HepG2 (cell line): ENCODE results near the gene BTD. TPM values are rescaled to one million over a fixed set of nuclear protein-coding genes. Genes with fewer than 3 reads are reported as not detected.

Experiments
- ATAC-seq: fragments of 200-7000 bp; cut with Tn5 transposase; 3 replicates; pipeline ENCODE4 v1.9.1; 2020; ENCODE audit warnings: mild to moderate bottlenecking, moderate library complexity
- BruUV-seq: library from RNA; stranded (reverse); fragments of 400-500 nt; replicated peaks from 2 replicates; lab custom pipeline; 2021; lab: Mats Ljungman, UMichigan
- CTCF ChIA-PET: fragments of 300-600 bp; formaldehyde crosslinking; extraction: SDS; loops from one replicate; lab custom pipeline; 2021; ENCODE audit warnings: low total read pairs, inconsistent platforms, low intra/inter-chr PET ratio; lab: Yijun Ruan, JAX
- POLR2A ChIA-PET: fragments of 350-600 bp; sonication (Branson Sonifier 250); formaldehyde crosslinking; loops from one replicate; lab custom pipeline; 2020; ENCODE audit warnings: antibody characterized with exemption, inconsistent platforms; lab: Yijun Ruan, JAX
- DNase-seq: peaks from one replicate; pipeline ENCODE4 v3.0.0-alpha.2; 2015; ENCODE audit warnings: low spot score
- FAIRE-seq: peaks from 3 replicates; lab custom pipeline; 2011; peaks lifted over from hg19 to GRCh38; lab: Jason Lieb, UNC
- H2AFZ ChIP-seq: one replicate; pipeline ENCODE4 v1.6.1; 2011; ENCODE audit warnings: low read length, inconsistent platforms
- H3K27ac ChIP-seq: fragments of 300-600 bp; 3 replicates; pipeline ENCODE4 v1.8.0; 2011; ENCODE audit warnings: mixed run types, mild to moderate bottlenecking, mixed read lengths, low read length, inconsistent platforms; ENCODE audit not compliant: insufficient read depth; ENCODE audit errors: extremely low read length
- H3K27me3 ChIP-seq, 2 experiments: fragments of 200-600 bp in 1 of 2; 2 replicates in 1 of 2; 3 replicates in 1 of 2; pipeline versions ENCODE4 v1.6.0 to v1.8.0; 2011; ENCODE audit warnings: low read length in 2 of 2, mild to moderate bottlenecking in 2 of 2, moderate library complexity in 2 of 2, inconsistent platforms in 1 of 2; ENCODE audit not compliant: insufficient read depth in 2 of 2, control insufficient read depth in 1 of 2
- H3K36me3 ChIP-seq, 2 experiments: fragments of 200-600 bp in 1 of 2; replicated peaks in 1 of 2; 2 replicates in 1 of 2; 3 replicates in 1 of 2; pipeline versions ENCODE4 v1.5.1 to v1.8.0; 2011; ENCODE audit warnings: low read length in 2 of 2, inconsistent platforms in 1 of 2; ENCODE audit not compliant: insufficient read depth in 2 of 2, control insufficient read depth in 1 of 2
- H3K4me1 ChIP-seq: 2 replicates; pipeline ENCODE4 v1.5.1; 2012; ENCODE audit warnings: low read length, inconsistent platforms; ENCODE audit not compliant: insufficient read depth
- H3K4me2 ChIP-seq: 2 replicates; pipeline ENCODE4 v1.6.0; 2011; ENCODE audit warnings: low read depth, low read length, inconsistent platforms
- H3K4me3 ChIP-seq, 3 experiments: fragments of 200-600 bp in 1 of 3; sonication (generic), shearing (Covaris generic) in 1 of 3; replicated peaks in 1 of 3; 2 replicates each; pipeline ENCODE4 v1.5.1; 2011 to 2016; ENCODE audit warnings: low read length in 3 of 3, inconsistent platforms in 2 of 3, low read depth in 2 of 3, mild to moderate bottlenecking in 2 of 3, control low read depth in 1 of 3, mixed read lengths in 1 of 3; ENCODE audit not compliant: insufficient read depth in 1 of 3
- H3K79me2 ChIP-seq: one replicate; pipeline ENCODE4 v1.6.1; 2011; ENCODE audit warnings: low read length, inconsistent platforms; ENCODE audit not compliant: insufficient read depth
- H3K9ac ChIP-seq: 2 replicates; pipeline ENCODE4 v1.6.0; 2011; ENCODE audit warnings: mild to moderate bottlenecking, low read depth, low read length, inconsistent platforms; ENCODE audit not compliant: insufficient read depth
- H3K9me3 ChIP-seq: 2 replicates; pipeline ENCODE4 v1.5.1; 2012; ENCODE audit warnings: mild to moderate bottlenecking, low read length
- H4K20me1 ChIP-seq: 2 replicates; pipeline ENCODE4 v1.6.0; 2011; ENCODE audit warnings: inconsistent platforms, mild to moderate bottlenecking, low read length, moderate library complexity; ENCODE audit not compliant: insufficient read depth
- CEBPZ ChIP-seq: IDR thresholded peaks from 2 replicates; pipeline ENCODE4 v1.6.1; 2012; ENCODE audit warnings: low read length, improper control_type of control experiment
- FOXM1 ChIP-seq: sonication (generic); formaldehyde crosslinking; IDR thresholded peaks from 2 replicates; pipeline ENCODE4 v1.5.0; 2020; ENCODE audit warnings: missing genetic modification reagents
- GTF2F1 ChIP-seq: fragments of 150-350 bp; IDR thresholded peaks from 2 replicates; pipeline ENCODE4 v1.6.1; 2014; ENCODE audit warnings: low read length
- HMG20B ChIP-seq: conservative IDR thresholded peaks from 2 replicates; pipeline ENCODE4 v1.6.1; 2016; ENCODE audit warnings: missing genetic modification reagents, missing compliant biosample characterization
- ZNF329 ChIP-seq: sonication (generic); formaldehyde crosslinking; IDR thresholded peaks from 2 replicates; pipeline ENCODE4 v1.9.0; 2021; ENCODE audit warnings: low read depth, mild to moderate bottlenecking, missing genetic modification reagents
- ZNF350 ChIP-seq: sonication (generic); formaldehyde crosslinking; IDR thresholded peaks from 2 replicates; pipeline ENCODE4 v1.4.0; 2020; ENCODE audit warnings: mild to moderate bottlenecking, low read depth, missing genetic modification reagents, borderline replicate concordance
- ZNF510 ChIP-seq: sonication (generic); formaldehyde crosslinking; IDR thresholded peaks from 2 replicates; pipeline ENCODE4 v1.4.0; 2020; ENCODE audit warnings: low read depth, mild to moderate bottlenecking, missing genetic modification reagents
- ZNF674 ChIP-seq: sonication (generic); formaldehyde crosslinking; IDR thresholded peaks from 2 replicates; pipeline ENCODE4 v1.5.0; 2020; ENCODE audit warnings: low read depth, mild to moderate bottlenecking, missing genetic modification reagents
- WGBS: methylation state at CpG from one replicate; pipeline ENCODE4 v1.1.6; 2017; ENCODE audit warnings: low lambda C conversion rate; 5-methylcytosine and 5-hydroxymethylcytosine counted together
- in situ Hi-C: cut with HindIII; loops from 2 replicates; pipeline ENCODE4 v1.10.0; 2017; ENCODE audit warnings: low pct_unique_long_range_greater_than_20kb; ENCODE audit not compliant: extremely low pct_ligation_motif_present
- intact Hi-C: fragments of 100-400 bp; cut with micrococcal nuclease; formaldehyde crosslinking; loops from one replicate; pipeline ENCODE4 v1.10.0; 2022; ENCODE audit not compliant: unreplicated experiment
- polyA plus RNA-seq, 8 experiments: library from polyadenylated mRNA; depleted of rRNA in 3 of 8; stranded (reverse) in 7 of 8; unstranded in 1 of 8; fragments of >200 nt; fragmentation: Illumina TruSeq in 4 of 8; extraction: Trizol in 4 of 8; gene quantifications; 2 replicates each; pipeline versions ENCODE4 v1.2.1 to v1.2.3, GENCODE V29; 2011 to 2016; ENCODE audit warnings: low read depth in 4 of 8, missing spikeins in 1 of 8, mixed read lengths in 1 of 8; ENCODE audit not compliant: insufficient read depth in 1 of 8
- total RNA-seq, 5 experiments: library from RNA; depleted of rRNA; stranded (reverse); fragments of >200 nt; fragmentation: Illumina TruSeq; extraction: Trizol; gene quantifications; 2 replicates each; pipeline ENCODE4 v1.2.3, GENCODE V29; 2016; ENCODE audit warnings: low read depth in 1 of 5
- TF ChIP-seq, protein P1 (sequence below): sonication (generic); formaldehyde crosslinking; IDR thresholded peaks from 2 replicates; pipeline ENCODE4 v1.4.0; 2020; ENCODE audit warnings: mild to moderate bottlenecking, missing genetic modification reagents
- TF ChIP-seq, protein P2 (sequence below): sonication (generic); formaldehyde crosslinking; IDR thresholded peaks from 2 replicates; pipeline ENCODE4 v1.4.0; 2020; ENCODE audit warnings: missing genetic modification reagents
- TF ChIP-seq, protein P3 (sequence below): sonication (generic); formaldehyde crosslinking; IDR thresholded peaks from 2 replicates; pipeline ENCODE4 v1.5.1; 2020; ENCODE audit warnings: missing genetic modification reagents, mild to moderate bottlenecking, borderline replicate concordance

The BTD gene
- total and polyA plus RNA-seq, 2 of the 13 experiments (the other 11 are each of a cell fraction or from before 2014, with no cell fraction given) = 15.7 to 35.5 TPM

GRCh38 chr3:15673536-15673935, 72.0 kb downstream of the BTD start (continued):
- TF ChIP-seq, protein P1, sequence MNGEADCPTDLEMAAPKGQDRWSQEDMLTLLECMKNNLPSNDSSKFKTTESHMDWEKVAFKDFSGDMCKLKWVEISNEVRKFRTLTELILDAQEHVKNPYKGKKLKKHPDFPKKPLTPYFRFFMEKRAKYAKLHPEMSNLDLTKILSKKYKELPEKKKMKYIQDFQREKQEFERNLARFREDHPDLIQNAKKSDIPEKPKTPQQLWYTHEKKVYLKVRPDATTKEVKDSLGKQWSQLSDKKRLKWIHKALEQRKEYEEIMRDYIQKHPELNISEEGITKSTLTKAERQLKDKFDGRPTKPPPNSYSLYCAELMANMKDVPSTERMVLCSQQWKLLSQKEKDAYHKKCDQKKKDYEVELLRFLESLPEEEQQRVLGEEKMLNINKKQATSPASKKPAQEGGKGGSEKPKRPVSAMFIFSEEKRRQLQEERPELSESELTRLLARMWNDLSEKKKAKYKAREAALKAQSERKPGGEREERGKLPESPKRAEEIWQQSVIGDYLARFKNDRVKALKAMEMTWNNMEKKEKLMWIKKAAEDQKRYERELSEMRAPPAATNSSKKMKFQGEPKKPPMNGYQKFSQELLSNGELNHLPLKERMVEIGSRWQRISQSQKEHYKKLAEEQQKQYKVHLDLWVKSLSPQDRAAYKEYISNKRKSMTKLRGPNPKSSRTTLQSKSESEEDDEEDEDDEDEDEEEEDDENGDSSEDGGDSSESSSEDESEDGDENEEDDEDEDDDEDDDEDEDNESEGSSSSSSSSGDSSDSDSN = no peak

GRCh38 chr3:15676259-15676658, 74.7 kb downstream of the BTD start:
- no TSS peak for BruUV-seq
- H3K27me3 ChIP-seq = no peaks in the 10 kb centered on the region
- no peaks in the 10 kb centered on the region for H4K20me1 ChIP-seq
- FAIRE-seq (no peak), ATAC-seq (no peak), DNase-seq (no peak)
- in situ Hi-C loops (no loop called here), intact Hi-C loops (no loop called here)
- POLR2A ChIA-PET = no interaction called here
- no peak overlapping the region for H3K4me2 ChIP-seq
- no peak overlapping the region for H3K27ac ChIP-seq
- H2AFZ ChIP-seq = no peak overlapping the region
- 98% methylated on average over 2 of the region's 2 CpGs for WGBS
- peaks cover 2 to 61% of the 10 kb centered on the region in 2 experiments for H3K36me3 ChIP-seq
- no peaks in the 10 kb centered on the region for H3K79me2 ChIP-seq
- H3K4me3 ChIP-seq = no peak overlapping the region
- no peaks in the 10 kb centered on the region for H3K4me1 ChIP-seq
- CTCF ChIA-PET = no interaction called here
- H3K9me3 ChIP-seq = no peaks in the 10 kb centered on the region
- no peak overlapping the region for H3K9ac ChIP-seq
- TF ChIP-seq, protein P2, sequence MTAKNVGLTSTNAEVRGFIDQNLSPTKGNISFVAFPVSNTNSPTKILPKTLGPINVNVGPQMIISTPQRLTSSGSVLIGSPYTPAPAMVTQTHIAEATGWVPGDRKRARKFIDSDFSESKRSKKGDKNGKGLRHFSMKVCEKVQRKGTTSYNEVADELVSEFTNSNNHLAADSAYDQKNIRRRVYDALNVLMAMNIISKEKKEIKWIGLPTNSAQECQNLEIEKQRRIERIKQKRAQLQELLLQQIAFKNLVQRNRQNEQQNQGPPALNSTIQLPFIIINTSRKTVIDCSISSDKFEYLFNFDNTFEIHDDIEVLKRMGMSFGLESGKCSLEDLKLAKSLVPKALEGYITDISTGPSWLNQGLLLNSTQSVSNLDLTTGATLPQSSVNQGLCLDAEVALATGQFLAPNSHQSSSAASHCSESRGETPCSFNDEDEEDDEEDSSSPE (CRISPR knock-in tag) = no peak
- TF ChIP-seq, protein P3, sequence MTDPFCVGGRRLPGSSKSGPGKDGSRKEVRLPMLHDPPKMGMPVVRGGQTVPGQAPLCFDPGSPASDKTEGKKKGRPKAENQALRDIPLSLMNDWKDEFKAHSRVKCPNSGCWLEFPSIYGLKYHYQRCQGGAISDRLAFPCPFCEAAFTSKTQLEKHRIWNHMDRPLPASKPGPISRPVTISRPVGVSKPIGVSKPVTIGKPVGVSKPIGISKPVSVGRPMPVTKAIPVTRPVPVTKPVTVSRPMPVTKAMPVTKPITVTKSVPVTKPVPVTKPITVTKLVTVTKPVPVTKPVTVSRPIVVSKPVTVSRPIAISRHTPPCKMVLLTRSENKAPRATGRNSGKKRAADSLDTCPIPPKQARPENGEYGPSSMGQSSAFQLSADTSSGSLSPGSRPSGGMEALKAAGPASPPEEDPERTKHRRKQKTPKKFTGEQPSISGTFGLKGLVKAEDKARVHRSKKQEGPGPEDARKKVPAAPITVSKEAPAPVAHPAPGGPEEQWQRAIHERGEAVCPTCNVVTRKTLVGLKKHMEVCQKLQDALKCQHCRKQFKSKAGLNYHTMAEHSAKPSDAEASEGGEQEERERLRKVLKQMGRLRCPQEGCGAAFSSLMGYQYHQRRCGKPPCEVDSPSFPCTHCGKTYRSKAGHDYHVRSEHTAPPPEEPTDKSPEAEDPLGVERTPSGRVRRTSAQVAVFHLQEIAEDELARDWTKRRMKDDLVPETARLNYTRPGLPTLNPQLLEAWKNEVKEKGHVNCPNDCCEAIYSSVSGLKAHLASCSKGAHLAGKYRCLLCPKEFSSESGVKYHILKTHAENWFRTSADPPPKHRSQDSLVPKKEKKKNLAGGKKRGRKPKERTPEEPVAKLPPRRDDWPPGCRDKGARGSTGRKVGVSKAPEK (CRISPR knock-in tag) = no peak
- TF ChIP-seq ZNF350 (no peak), ZNF674 (CRISPR knock-in tag) (no peak), ZNF329 (CRISPR knock-in tag) (no peak), GTF2F1 (no peak), HMG20B (CRISPR knock-in tag) (no peak), FOXM1 (CRISPR knock-in tag) (no peak), ZNF510 (CRISPR knock-in tag) (no peak), CEBPZ (no peak)
